BLaER1 treated with 17β-estradiol and CSF1 and Interleukin-3, amounts not matched to agents 10 nM and 100 nM (cell line): ENCODE results near the gene CYB5RL.
A peak's percentile ranks its signal among the peaks of the same experiment; 100 is the strongest.
"Not testable (repeated sequence)": the region's sequence is repeated elsewhere in the genome, so short reads cannot be mapped to it uniquely, and the experiment has no call there.

Experiments used
- H3K27ac ChIP-seq, 11 experiments: shearing (Covaris generic); formaldehyde crosslinking; 2 replicates each; pipeline ENCODE4 v1.8.1; 2022
- H3K27me3 ChIP-seq, 11 experiments: shearing (Covaris generic); formaldehyde crosslinking; 2 replicates each; pipeline ENCODE4 v1.8.1; 2022
- H3K36me3 ChIP-seq, 11 experiments: shearing (Covaris generic); formaldehyde crosslinking; 2 replicates each; pipeline ENCODE4 v1.8.1; 2022
- H3K4me1 ChIP-seq, 10 experiments: shearing (Covaris generic); formaldehyde crosslinking; 2 replicates each; pipeline ENCODE4 v1.8.1; 2022
- H3K4me2 ChIP-seq, 11 experiments: shearing (Covaris generic); formaldehyde crosslinking; 2 replicates each; pipeline ENCODE4 v1.8.1; 2022
- H3K4me3 ChIP-seq, 10 experiments: shearing (Covaris generic); formaldehyde crosslinking; 2 replicates each; pipeline ENCODE4 v1.8.1; 2022
- H3K9ac ChIP-seq, 11 experiments: shearing (Covaris generic); formaldehyde crosslinking; 2 replicates each; pipeline ENCODE4 v1.8.1; 2022
- H3K9me3 ChIP-seq, 11 experiments: shearing (Covaris generic); formaldehyde crosslinking; replicated peaks in 1 of 11; 2 replicates each; pipeline ENCODE4 v1.8.1; 2022
- H4K20me1 ChIP-seq, 11 experiments: shearing (Covaris generic); formaldehyde crosslinking; 2 replicates each; pipeline ENCODE4 v1.8.1; 2022
- Cebpa-rat ChIP-seq, 11 experiments: shearing (Covaris generic); IDR thresholded peaks; 2 replicates each; pipeline ENCODE4 v1.8.1; 2022

CYB5RL gene

GRCh38 chr1:54218883-54219687 is 19.3 kb upstream of the CYB5RL start:
- H3K27me3 ChIP-seq: no peaks in the 10 kb centered on the region
- peak overlapping the region in 8 of 11 experiments; percentile 4 to 69 (median 45); a peak in 10 of 22 replicates for H3K4me2 ChIP-seq
- H3K9me3 ChIP-seq: no peaks in the 10 kb centered on the region
- H3K4me1 ChIP-seq: peaks cover 24 to 34% (median 30%) of the 10 kb centered on the region in 10 experiments
- no peak for TF ChIP-seq Cebpa-rat (IDR thresholded peaks at IDR 0.05)
- no peak overlapping the region for H3K4me3 ChIP-seq
- peaks cover 0 to 97% (median 67%) of the 10 kb centered on the region in 11 experiments; a peak in 17 of 22 replicates for H4K20me1 ChIP-seq
- peak overlapping the region in 7 of 11 experiments; percentile 19 to 60 (median 46); a peak in 10 of 22 replicates for H3K27ac ChIP-seq
- peak overlapping the region in 4 of 11 experiments; percentile 9 to 37 (median 26); a peak in 5 of 22 replicates for H3K9ac ChIP-seq
- H3K36me3 ChIP-seq: peaks cover 53 to 100% (median 92%) of the 10 kb centered on the region in 11 experiments

DNA sequence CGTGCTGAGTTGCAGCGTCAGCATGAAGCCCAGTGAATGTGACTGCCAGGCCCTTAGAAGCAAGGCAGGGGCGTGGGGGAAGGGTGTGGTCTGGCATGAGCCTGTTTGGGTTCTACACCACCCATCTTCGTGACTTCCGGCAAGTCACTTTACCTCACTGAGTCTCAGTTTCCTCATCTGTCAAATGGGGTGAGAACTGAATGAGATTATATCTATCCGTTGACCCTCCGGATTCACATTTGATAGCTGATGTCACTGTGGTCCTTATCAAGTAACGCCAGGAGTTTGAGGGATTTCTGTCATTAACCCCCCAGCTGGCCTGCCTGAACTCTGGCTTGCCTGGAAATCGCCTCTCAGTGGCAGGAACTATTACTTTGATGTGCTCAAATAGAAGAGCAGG is 15.7 kb upstream of the CYB5RL start:
- Histone ChIP-seq H3K27me3 (no peaks in the 10 kb centered on the region), H3K36me3 (peaks cover 89 to 100% (median 100%) of the 10 kb centered on the region in 11 experiments), H3K9ac (no peak overlapping the region), H3K27ac (no peak overlapping the region), H4K20me1 (peaks cover 0 to 81% (median 62%) of the 10 kb centered on the region in 11 experiments; a peak in 17 of 22 replicates), H3K4me3 (no peak overlapping the region), H3K9me3 (no peaks in the 10 kb centered on the region), H3K4me1 (peaks cover 17 to 23% (median 20%) of the 10 kb centered on the region in 10 experiments), H3K4me2 (no peak overlapping the region)
- no peak for TF ChIP-seq Cebpa-rat (IDR thresholded peaks at IDR 0.05)

- Histone ChIP-seq H3K27ac (no peak overlapping the region), H4K20me1 (peaks cover 0 to 67% (median 43%) of the 10 kb centered on the region in 11 experiments; a peak in 15 of 22 replicates), H3K36me3 (peaks cover 99 to 100% (median 100%) of the 10 kb centered on the region in 11 experiments), H3K4me3 (no peak overlapping the region), H3K4me1 (no peaks in the 10 kb centered on the region), H3K9ac (no peak overlapping the region), H3K4me2 (no peak overlapping the region), H3K27me3 (no peaks in the 10 kb centered on the region), H3K9me3 (no peaks in the 10 kb centered on the region)
- no peak for TF ChIP-seq Cebpa-rat (IDR thresholded peaks at IDR 0.05)
These were observed 13.0 kb upstream of the CYB5RL start for GRCh38 chr1:54212872-54213271.

DNA sequence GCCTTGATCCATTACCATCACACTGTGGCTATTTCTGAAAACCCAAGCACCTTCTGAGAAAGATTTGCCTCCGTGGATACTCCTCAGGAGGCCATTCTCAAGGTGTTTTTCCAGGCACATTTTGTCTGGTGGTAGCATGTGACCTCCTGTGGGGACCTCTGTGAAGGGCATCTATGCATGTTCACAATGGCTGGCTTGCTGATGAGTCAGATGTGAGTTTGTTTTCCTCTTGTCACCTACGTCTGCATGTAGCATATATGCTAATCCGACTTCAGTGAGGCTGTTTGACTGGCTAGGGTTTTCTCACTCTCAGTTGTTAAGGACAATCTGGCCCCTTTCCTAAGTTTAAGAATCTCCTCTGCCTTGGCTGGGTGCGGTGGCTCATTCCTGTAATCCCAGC is 8.1 kb upstream of the CYB5RL start:
- not testable (repeated sequence) for H3K27me3 ChIP-seq, H3K9me3 ChIP-seq, H3K4me3 ChIP-seq, H3K4me2 ChIP-seq, H3K27ac ChIP-seq, H3K9ac ChIP-seq, H3K4me1 ChIP-seq
- H4K20me1 ChIP-seq: peaks cover 0 to 59% (median 23%) of the 10 kb centered on the region in 11 experiments; a peak in 16 of 22 replicates
- peaks cover 88 to 100% (median 97%) of the 10 kb centered on the region in 11 experiments for H3K36me3 ChIP-seq

DNA sequence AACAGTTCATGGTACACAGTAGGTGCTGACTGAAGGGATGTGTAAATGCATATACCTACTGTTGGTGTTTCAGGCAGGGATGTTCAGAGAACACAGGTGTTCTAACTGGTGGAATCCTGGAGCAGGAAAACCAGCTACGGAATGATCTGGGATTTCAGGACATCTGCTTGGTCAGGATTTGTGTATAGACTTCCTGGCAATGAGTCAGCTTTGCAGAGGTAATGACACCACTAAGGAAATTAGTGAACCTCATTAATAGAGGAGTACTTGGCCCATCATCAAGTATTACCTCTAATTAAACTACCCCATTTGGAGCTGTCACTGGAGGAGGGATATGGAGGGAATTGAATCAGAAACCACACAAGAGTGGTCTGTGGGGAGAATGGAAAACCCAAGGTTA is 7.5 kb upstream of the CYB5RL start:
- H3K4me1 ChIP-seq: peaks cover 1 to 9% (median 8%) of the 10 kb centered on the region in 10 experiments; a peak in 19 of 20 replicates
- H3K9ac ChIP-seq: no peak overlapping the region
- no peak overlapping the region for H3K4me3 ChIP-seq
- H3K27me3 ChIP-seq: no peaks in the 10 kb centered on the region
- H3K4me2 ChIP-seq: no peak overlapping the region
- peaks cover 82 to 100% (median 97%) of the 10 kb centered on the region in 11 experiments for H3K36me3 ChIP-seq
- no peaks in the 10 kb centered on the region for H3K9me3 ChIP-seq
- no peak overlapping the region for H3K27ac ChIP-seq
- peaks cover 0 to 65% (median 29%) of the 10 kb centered on the region in 11 experiments; a peak in 15 of 22 replicates for H4K20me1 ChIP-seq
- no peak for TF ChIP-seq Cebpa-rat (IDR thresholded peaks at IDR 0.05)

DNA sequence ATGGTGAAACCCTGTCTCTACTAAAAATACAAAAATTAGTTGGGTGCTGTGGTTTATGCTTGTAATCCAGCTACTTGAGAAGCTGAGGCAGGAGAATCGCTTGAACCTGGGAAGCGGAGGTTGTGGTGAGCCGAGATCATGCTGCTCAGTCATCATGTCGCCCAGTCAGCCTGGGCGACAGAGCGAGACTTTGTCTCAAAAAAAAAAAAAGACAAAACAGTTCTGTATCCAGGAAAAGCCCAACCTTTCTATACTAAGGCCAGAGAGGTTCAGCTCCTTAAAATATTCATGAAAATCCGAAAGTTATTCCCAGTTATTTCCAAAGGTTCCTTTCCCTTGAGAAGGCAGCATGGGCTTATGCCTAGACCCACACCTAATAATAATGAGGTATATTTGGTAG is 4.4 kb upstream of the CYB5RL start:
- Histone ChIP-seq H3K9ac (no peak overlapping the region), H3K4me3 (no peak overlapping the region), H3K27me3 (no peaks in the 10 kb centered on the region), H3K36me3 (peaks cover 51 to 77% (median 68%) of the 10 kb centered on the region in 11 experiments), H4K20me1 (peaks cover 0 to 53% (median 35%) of the 10 kb centered on the region in 11 experiments; a peak in 15 of 22 replicates), H3K4me2 (no peak overlapping the region), H3K27ac (no peak overlapping the region), H3K4me1 (peaks cover 24 to 32% (median 30%) of the 10 kb centered on the region in 10 experiments), H3K9me3 (no peaks in the 10 kb centered on the region)
- no peak for TF ChIP-seq Cebpa-rat (IDR thresholded peaks at IDR 0.05)

DNA sequence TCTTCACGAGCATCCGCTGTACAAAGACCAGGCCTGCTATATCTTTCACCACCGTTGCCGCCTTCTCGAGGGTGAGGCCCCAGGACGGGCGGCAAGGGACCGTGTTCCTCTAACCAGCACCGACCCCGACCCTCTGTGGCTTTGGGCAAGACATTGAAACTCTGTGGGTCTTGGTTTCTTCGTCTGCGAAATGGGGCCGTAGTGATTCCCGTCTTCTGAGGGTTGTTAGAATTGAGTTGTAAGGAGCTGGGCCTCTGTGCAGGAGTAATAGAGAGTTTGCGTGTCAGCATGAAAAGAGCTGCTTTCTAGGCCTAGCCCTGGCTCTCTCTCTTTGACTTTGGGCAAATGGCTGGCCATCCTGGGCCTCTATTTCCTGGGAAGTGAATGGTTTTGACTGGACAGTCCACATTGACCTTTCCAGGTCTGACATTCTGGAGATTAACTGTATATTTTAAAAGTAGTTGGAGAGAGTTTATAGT is 728 bp upstream of the CYB5RL start:
- H3K9ac ChIP-seq: peak overlapping the region; percentile 82 to 95 (median 90)
- H3K27me3 ChIP-seq: no peaks in the 10 kb centered on the region
- H3K4me2 ChIP-seq: peak overlapping the region; percentile 87 to 97 (median 94)
- peaks cover 30 to 39% (median 35%) of the 10 kb centered on the region in 10 experiments for H3K4me1 ChIP-seq
- no peak for TF ChIP-seq Cebpa-rat (IDR thresholded peaks at IDR 0.05)
- peak overlapping the region; percentile 82 to 99 (median 92) for H3K4me3 ChIP-seq
- H4K20me1 ChIP-seq: peaks cover 0 to 41% (median 23%) of the 10 kb centered on the region in 11 experiments; a peak in 13 of 22 replicates
- H3K27ac ChIP-seq: peak overlapping the region; percentile 63 to 93 (median 87); a peak in 21 of 22 replicates
- no peaks in the 10 kb centered on the region for H3K9me3 ChIP-seq
- peaks cover 24 to 51% (median 40%) of the 10 kb centered on the region in 11 experiments for H3K36me3 ChIP-seq

- TF ChIP-seq Cebpa-rat (IDR thresholded peaks at IDR 0.05): no peak
- Histone ChIP-seq H3K36me3 (peaks cover 24 to 51% (median 40%) of the 10 kb centered on the region in 11 experiments), H3K4me1 (peaks cover 30 to 39% (median 35%) of the 10 kb centered on the region in 10 experiments), H3K27me3 (no peaks in the 10 kb centered on the region), H3K4me2 (peak overlapping the region; percentile 87 to 97 (median 93)), H3K9ac (peak overlapping the region; percentile 82 to 95 (median 90)), H3K9me3 (no peaks in the 10 kb centered on the region), H3K27ac (peak overlapping the region in 10 of 11 experiments; percentile 70 to 93 (median 88); a peak in 21 of 22 replicates), H3K4me3 (peak overlapping the region; percentile 82 to 99 (median 92)), H4K20me1 (peaks cover 0 to 31% (median 21%) of the 10 kb centered on the region in 11 experiments; a peak in 13 of 22 replicates)
These were observed 572 bp downstream of the CYB5RL start for GRCh38 chr1:54199151-54199764.

DNA sequence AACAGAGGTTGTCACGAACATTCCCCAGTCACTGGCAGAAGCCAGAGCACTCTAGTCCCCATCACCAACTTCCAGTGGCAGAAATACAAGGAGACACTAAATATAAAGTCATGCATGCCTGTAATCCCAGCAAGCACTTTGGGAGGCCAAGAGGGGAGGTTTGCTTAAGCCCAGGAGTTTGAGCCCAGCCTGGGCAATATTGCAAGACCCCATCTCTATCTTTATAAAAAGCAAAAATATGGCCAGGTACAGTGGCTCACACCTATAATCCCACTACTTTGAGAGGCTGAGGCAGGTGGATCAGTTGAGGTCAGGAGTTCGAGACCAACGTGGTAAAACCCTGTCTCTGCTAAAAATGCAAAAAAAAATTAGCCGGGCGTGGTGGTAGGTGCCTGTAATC is 6.4 kb downstream of the CYB5RL start:
- Histone ChIP-seq H3K36me3 (peaks cover 31 to 80% (median 66%) of the 10 kb centered on the region in 11 experiments), H3K27me3 (no peaks in the 10 kb centered on the region), H3K4me3 (no peak overlapping the region), H4K20me1 (no peaks in the 10 kb centered on the region; a peak in 1 of 22 replicates), H3K9ac (no peak overlapping the region), H3K4me1 (no peaks in the 10 kb centered on the region), H3K9me3 (no peaks in the 10 kb centered on the region), H3K27ac (no peak overlapping the region), H3K4me2 (no peak overlapping the region)
- no peak for TF ChIP-seq Cebpa-rat (IDR thresholded peaks at IDR 0.05)
